GM18498 (cell line): ENCODE data around the gene AANAT.

Experiments
- ATAC-seq: cut with Tn5 transposase; IDR thresholded peaks from one replicate; pipeline ENCODE4 v1.9.1; 2021; ENCODE audit warnings: mild to moderate bottlenecking, moderate library complexity; ENCODE audit not compliant: unreplicated experiment

Gene AANAT

DNA sequence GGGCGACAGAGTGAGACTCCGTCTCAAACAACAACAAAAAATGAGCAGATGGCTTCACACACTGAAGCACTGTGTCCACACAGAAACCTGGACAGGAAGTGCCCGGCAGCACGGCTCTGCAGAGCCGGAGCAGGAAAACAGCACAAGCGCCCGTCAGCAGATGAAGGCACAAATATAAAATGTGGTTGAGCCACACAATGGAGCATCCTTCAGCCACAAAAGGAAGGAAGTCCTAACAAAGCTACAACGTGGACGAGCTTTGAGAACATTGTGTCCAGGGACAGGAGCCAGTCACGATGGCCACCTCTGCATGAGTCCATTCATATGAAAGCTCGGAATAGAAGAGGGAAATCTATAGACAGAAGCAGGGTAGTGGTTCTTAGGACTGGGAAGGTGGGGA, 18.2 kb downstream of the AANAT start:
- no peak for ATAC-seq

DNA sequence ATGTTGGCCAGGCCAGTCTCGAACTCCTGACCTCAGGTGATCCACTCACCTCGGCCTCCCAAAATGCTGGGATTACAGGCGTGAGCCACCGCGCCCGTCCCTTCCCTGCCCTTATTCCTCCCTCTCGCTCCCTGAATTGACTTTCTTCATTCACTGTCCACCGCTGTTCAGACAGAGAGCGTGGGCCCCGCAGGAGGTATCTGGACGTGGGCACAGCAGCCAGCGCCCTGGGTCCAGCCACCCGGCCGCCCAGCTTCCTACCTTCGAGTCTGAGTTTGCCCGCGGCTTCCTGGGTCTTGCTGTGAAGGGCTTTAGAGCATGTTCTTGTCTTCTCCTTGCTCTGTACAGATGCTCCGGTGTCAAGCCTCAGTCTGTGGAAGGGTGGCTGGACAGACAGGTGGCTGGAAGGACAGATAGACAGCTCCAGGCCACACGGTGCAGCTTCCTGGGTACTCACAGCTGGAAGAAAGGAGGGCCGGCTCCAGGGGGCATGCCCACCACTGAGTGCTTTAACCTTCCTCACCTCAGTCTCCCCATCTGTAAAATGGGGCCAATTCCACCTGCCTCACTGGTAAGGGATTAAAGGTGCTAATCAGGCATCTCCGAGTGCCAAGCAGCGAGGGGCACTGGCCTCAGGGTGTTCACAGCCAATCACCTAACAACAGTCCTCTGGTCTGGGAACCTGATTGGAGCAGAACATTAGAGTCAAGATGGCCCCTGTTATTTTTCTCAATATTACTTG, 20.2 kb downstream of the AANAT start:
- no peak for ATAC-seq

DNA sequence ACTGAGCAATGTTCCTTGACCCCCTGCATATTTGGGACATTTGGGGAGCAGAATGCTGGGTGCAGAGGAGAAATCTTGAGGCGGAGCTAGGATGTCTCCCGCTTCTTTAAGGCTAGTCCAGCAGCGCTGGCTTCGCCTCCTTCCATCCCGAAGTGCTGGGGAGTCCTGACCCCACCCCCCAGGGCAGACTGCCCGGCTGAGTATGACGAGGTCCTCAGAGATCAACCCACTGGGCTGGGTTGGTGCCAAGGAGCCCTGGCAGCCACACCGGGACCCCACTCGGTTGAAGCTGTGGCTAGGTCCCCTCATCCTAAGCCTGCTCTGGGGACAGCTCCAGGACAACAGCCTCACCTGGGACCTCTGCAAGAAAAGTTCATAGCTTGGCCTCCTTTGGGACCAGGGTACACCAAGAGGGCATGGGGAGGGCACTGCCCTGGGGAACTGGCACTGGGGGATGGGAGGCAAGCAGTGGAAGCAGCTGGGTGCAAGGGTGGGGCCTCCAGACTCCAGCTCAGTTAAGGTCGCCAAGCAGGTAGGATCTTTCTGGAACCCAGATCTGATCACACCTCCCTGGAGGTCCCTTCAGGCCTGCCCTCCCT, 22.8 kb downstream of the AANAT start:
- ATAC-seq = no peak

DNA sequence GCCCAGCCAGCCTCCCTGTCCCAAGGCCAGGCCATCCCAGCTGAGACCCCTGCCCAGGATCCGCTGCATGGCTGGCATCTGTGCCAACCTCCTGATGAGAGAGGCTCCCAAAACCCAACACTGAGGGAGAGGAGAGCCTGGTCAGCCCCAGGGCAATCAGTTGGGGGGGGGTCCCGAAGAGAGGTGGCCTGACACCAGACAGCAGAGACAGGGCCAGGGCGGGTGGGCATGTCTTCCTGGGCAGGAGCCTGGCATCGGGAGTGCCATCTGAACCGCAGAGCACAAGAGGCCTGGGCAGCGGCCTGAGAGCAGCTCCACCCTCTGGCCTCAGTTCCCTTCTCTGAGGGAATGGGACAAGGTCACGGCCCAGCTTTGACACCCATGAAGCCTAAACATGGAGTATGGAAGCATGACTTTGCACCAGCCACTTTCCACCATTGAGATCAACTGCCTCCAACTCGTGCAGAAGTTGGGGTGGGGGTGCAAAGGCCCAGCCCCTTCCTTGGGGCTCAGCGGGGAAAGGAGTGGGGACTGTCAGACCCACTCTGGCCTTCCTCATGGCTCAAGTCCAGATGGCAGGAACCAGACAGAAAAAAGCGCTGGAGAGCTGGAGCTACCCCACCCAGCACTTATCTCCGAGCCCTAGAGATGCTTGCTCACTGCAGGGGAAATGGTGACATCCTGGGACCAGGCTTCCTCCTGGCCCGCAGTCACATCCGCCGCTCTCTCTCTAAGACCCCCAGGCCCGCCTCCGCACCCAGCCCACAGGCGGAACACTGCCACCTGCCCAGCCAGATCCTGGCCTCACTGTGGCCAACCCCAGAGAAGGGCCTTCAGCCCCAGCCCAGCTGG, 24.1 kb downstream of the AANAT start:
- ATAC-seq = peak; percentile 22

DNA sequence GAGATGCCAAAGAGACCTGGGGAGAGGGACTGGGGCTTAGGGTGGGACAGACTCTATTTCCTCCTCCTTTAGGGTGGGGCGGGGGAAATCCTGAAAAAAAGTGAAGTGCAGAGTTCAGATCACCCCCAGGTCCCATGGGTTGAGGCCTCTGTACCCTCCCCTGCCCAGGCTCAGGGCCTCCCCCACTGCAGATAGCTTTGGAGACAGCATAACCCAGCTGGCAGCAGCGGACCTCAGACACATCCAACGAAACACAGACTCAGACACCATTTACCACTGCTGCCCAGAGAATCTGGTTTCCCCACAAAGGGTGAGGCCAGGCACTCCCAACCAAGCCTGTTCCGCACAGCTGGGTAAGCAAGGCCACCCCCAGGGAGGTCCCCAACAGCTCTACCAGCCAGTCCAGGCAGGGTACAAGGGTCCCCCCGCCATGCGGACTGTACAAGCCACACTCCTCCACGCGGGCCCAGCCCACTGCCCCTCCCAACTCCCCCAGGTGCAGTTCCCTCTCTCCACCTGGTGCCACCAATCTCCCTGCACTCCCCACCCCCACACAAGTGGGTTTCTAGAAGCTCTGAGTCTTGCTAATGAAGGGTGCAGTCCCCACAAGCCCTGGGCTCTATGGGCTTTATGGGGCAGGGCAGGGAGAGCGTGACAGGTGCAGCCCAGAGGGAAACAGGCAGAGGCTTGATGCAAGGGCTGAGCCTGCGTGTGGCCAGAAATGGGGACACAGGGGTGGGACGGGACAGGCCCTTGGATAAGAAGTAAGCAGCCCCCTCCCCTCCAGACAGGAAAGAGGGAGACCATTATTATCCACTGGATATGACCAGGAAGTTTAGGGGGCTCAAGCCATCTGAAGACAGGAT, 25.0 kb downstream of the AANAT start:
- peak; percentile 55 for ATAC-seq

DNA sequence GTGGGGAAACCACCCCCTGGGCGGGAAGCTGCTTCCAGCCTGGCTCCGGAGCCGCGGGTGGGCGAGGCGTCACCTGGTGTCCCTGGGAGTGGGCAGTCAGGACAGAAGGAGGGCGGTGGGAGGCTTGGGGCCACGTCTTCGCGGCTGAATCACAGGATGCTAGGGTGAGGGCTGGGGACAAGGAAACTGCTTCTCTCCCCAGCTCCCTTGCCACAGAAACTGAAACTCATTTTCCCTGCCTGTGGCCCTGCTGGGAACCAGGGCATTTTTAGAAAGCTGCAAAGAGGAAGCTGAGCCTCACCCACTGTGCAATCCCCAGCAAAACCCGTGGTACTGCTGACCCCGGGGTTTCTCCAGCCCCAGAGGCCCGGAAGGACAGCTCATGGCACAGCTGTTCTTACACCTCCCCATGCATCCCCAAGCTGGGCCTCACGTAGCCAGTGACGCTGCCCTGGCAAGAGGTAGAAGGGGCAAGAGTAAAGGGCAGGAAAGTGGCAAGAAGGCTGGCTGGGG, 25.6 kb downstream of the AANAT start:
- peak; percentile 44 for ATAC-seq

DNA sequence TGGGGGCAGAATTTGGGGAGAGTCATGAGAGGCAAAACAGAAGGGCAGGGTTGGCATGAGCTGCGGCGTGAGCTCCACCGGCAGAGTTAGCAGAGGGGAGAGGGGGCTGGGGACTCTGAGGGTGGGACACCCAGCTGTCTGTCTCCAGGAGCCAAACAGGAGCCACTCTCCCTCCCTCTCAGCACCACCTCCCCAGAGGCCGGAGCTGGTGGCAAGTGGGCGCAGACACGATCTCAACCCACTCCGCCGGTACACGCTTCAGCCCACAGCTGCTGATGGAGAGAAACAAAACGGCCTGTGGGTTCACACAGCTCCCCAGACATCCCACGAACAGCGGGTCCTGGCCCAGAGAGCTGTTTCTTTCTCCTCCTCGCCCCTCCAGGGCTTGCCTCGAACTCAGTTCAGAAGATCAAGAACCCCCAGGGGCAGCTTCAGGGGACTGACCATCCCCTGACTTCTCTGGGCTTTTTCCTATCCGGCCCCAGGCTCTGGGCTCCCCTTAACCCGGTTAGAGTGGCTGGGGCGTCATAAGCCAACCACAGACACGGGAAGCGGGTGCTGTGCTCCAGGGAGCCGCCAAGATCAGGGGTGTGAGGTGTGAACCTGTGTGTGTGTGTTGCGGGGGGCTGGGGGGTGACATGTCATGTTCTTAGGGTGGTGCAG, 26.2 kb downstream of the AANAT start:
- no peak for ATAC-seq

DNA sequence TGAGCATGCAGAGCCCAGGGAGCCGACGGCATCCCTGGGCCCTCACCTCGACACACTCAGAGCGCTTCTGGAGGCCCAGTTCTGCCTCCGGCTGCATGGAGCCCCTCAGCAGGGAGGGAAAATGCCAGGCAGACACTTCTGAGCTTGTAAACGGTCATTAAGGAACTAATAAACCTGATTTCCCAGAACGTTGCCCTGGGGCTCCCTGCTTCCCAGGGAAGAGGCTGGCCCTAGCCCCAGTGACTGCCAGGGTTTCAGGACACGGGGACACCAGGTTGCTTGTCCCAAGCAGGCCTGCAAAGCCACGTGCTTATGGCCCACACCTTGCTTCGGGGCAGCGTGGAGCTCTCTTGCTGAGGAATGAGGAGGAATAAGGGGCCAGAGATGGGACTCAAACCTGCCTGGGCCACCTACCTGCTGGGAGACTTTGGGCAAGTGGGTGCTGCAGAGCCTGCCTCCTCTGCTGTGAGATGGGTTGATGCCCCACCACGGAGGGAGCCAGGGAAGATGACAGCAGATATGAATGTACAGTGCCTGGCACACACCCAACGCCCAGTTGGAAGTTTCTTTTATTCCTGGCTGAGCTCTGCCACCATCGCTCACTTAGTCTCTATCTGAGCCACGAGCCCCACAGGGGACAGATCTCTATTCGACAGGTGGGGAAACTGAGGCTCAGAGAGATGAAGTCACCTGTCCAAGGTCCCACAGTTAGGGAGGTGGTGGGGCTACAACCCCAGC, 28.4 kb downstream of the AANAT start:
- ATAC-seq = no peak

DNA sequence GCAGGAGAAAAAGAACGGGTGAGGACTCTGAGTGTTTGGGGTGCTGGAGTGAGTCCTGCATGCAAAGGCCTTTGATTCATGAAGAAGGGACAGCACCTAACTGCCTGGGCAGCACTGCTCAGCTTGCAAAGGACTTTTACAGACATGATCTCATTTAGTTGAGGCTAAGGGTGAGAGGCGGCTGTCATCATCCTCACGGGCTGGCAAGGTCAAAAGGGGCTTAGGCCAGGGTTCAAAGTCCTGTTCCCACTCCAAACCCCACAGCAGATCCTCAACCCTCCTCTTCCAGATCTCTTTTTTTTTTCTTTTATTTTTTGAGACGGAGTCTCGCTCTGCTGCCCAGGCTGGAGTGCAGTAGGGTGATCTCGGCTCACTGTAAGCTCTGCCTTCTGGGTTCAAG, 29.1 kb downstream of the AANAT start:
- ATAC-seq = no peak

DNA sequence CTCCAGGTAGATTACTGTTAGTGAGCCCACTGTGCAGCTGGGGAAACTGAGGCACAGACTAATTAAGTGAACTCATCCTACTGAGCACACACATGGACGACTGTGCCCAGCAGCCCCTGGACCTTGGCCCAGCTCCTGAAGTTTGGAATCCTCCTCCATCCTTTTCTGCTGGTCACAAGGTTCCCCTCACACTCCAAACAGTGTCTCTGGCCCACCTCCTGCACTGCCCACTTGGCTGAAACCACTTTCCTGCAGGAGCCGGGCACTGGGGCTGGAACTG, 30.2 kb downstream of the AANAT start:
- no peak for ATAC-seq

DNA sequence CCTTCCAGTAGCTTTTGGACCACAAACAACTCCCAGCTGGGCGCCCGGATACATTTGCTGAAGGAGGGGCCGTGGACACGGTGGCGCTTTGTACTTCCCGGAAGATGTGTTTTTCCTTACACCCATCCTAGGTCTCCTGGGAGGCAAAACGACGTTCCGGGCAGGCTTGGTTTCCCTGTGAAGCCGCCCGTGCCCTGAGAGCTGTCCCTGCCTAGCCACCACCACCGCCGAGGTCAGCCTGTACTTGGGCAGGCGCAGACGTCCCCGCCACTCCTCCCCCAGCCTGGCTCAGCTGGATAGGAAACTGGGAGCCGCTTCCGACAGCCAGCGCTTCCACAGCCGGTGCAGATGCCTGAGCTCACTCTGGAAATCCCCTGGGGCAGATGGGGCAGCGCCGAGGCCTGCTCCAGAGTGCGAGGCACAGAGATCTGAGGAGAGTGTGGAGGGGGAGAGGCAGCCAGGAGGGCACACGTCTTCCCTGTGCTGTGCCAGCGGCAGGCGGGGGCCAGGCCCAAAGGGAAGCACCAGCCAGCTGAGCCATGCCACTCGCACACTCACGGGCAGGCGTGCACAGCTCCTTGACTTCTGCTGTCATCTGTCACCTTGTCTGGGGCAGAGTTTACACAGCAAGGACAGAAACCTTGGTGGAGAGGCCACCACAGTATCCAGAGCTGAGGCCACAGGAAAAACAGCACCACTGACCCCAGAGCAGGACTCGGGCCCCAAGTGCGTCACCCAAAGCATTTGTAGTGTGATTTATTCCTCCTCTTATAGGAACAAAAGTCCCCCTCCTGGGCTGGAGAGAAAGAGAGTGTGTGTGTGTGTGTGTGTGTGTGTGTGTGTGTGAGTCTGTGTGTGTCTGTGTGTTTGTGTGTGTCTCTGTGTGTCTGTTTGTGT, 30.8 kb downstream of the AANAT start:
- ATAC-seq = no peak

DNA sequence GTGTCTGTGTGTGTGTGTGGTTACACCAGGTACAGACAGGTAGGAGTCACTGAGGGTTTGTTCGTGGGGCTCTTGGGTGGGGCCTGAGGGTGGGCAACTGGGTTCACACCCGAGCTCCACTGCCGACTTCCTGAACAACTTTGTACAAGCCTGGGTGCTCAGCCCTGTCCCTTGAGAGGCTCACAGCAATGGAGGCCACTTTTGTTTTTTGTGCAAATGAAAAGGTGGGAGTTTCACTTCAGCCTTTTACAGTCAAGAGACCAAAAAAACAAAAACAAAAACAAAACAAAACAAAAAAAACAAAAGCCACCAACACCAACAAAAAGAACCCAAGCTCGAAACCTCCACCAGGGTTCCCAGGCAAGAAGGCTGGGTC, 31.5 kb downstream of the AANAT start:
- ATAC-seq = no peak

DNA sequence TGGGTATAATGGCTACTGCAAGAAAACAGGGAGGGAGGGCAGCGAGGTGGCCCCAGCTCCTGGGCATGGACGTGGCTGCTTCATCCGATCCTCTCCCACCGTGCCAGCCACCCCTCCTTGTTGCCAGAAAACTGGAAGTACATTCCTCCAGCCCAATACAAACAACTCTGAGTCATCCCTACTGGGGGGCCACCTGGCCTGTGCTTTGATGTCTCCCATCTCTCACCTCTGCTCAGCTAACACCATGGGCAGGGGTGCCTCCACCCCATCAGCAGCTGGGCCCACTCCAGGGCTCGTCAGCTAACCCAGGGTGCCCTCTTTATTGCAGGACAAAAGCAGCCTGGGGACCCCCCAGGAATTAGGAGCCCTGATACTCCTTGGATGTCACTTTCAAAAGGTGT, 31.9 kb downstream of the AANAT start:
- no peak for ATAC-seq

DNA sequence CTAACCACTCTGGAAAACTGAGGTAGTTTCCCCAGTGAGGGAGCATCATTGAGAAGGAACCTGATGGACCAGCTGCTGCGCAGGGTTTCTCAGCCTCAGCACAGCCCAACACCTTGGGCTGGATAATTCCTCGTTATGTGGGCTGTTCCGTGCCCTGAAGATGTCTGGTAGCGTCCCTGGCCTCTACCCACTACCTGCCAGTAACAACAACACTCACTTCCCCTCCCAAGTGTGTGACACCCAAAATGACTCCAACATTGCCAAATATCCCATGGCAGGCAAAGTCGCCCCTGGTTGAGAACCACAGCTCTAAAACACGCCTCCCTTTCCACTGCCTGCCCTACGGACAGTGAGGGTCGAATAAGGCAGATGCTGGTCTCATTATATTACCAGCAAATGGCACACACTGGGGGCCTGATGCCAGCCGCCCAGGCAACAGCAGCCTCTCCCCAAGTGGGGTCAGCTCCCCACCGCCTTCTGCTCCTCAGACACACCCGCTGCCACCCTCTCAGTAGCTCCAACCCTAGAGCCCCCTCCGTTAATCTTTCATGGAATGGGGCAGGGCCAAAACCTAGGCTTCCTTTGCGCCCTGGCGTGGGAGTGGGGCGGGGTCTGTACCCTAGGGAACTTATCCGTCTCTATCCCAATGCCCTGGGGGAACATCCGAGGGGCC, 32.8 kb downstream of the AANAT start:
- ATAC-seq = no peak

DNA sequence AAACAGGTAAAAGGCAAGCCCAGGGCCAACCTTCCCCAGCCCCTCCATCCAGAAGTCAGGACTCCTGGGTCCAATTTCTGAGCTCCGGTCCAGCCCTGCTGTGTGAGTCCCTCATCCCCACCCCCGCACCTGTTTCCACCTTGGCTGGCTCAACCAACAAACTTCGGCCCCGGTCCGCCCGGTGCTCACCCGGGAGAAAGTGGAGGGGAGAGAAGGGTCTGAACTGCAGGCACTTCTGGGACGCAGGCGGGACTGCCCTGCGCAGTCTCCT, 33.3 kb downstream of the AANAT start:
- ATAC-seq = peak; percentile 12

DNA sequence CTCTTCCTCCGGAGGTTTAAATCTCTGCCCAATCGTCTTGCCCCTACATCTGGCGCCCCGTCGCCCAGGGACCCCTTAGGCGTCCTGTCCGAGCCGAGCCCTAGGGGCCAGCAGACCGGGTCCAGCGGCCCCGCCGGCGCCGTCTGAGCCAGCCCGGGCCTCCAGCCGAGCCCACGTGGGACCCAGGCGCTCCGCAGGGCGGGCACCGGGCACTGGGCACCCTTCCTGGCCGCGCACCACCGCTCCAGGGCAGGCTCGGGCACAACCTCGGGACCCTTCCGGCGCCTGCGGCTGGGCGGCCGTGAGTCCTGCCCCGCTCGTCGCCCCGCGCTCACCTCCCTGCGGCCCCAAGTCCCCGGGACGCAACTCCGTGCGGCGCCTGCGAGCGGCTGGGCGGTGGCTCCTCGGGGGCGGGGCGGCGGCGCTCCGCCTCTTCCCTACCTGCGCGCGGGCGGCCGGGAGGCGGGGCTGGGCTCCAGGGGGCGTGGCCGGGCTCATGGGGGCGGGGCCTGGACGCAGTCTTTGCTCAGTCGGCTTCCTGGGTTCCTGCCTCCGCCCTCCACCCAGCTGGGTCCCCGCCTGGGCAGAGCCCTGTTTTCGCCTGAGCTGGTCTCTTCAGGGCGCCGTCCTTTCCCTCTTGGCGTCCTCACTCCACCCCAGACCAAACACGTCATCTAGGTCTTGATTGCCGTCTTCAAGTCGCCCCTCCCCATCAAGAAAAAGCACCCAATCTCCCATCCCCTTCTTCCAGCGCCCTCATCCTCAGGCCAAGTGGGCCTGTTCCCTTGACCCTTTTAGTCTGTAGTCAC, 33.8 kb downstream of the AANAT start, which contains the start of gene RHBDF2:
Gene RHBDF2 (minus strand): TSS at position 406 of the 809 bp plus-strand sequence. CDS start 19,899 bp downstream, outside the sequence.
- peak; percentile 78 for ATAC-seq

DNA sequence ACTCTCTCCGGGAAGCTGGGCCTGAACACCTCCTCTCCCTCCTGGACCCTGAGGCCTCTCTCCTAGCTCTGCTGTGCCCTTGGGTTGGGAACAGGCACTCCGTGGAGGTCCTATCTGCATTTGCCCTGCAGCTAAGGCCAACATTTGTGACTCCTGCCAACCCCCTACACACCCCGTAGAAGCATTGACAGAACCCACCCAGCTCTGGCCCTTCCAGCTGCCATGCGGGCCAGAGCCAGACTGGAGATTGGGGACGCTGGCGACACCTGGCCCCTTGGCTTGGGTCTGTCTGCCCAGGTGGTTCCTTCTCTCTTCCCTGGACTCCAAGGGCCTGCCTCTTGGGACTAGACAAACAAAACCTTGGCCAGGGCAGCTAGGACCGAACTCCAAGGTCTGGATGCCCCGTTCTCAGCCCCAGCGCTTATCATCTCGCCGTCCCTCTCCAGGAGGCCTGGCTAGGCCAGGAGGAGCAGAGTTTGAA, 34.5 kb downstream of the AANAT start:
- no peak for ATAC-seq
